Right atrium auricular region (tissue), 2 donors: ENCODE measurements around the gene ASTN2. TPM values are rescaled to one million over a fixed set of nuclear protein-coding genes. Genes with fewer than 3 reads are reported as not detected.

Source experiments
- DNase-seq: peaks from one replicate; pipeline ENCODE4 v3.0.0-alpha.2; 2019; ENCODE audit warnings: low spot score
- H3K27ac ChIP-seq, 2 donors: fragments of 200-600 bp; sonication (generic); 1 replicate in 1 of 2; 2 replicates in 1 of 2; pipeline ENCODE4 v1.5.1; 2016 to 2019
- H3K27me3 ChIP-seq, 2 donors: fragments of 200-600 bp; sonication (generic); one replicate each; pipeline versions ENCODE4 v1.5.1 to v1.6.0; 2017 to 2019
- H3K36me3 ChIP-seq: fragments of 200-600 bp; sonication (generic); one replicate; pipeline ENCODE4 v1.5.1; 2016
- H3K4me1 ChIP-seq, 2 donors: fragments of 200-600 bp; sonication (generic); one replicate each; pipeline versions ENCODE4 v1.5.1 to v1.6.0; 2017 to 2019
- H3K4me3 ChIP-seq, 2 donors: fragments of 200-600 bp; sonication (generic); 1 replicate in 1 of 2; 2 replicates in 1 of 2; pipeline ENCODE4 v1.5.1; 2017 to 2019; ENCODE audit warnings: mild to moderate bottlenecking in 1 of 2, moderate library complexity in 1 of 2
- H3K9me3 ChIP-seq, 2 donors: fragments of 200-600 bp; sonication (generic); one replicate each; pipeline ENCODE4 v1.5.1; 2019
- total RNA-seq, 2 donors: library from RNA; depleted of rRNA; stranded (reverse); fragments of >200 nt; gene quantifications; one replicate each; pipeline ENCODE4 v1.1.0, GENCODE V29; 2016
- TF ChIP-seq, protein P1 (sequence below), 2 donors: fragments of 200-600 bp; sonication (generic); IDR thresholded peaks; one replicate each; pipeline ENCODE4 v1.5.1; 2019; ENCODE audit warnings: antibody characterized with exemption in 2 of 2

Gene ASTN2
- total RNA-seq, 2 donors from 2014 or later: 11.1 to 32.2 TPM

DNA sequence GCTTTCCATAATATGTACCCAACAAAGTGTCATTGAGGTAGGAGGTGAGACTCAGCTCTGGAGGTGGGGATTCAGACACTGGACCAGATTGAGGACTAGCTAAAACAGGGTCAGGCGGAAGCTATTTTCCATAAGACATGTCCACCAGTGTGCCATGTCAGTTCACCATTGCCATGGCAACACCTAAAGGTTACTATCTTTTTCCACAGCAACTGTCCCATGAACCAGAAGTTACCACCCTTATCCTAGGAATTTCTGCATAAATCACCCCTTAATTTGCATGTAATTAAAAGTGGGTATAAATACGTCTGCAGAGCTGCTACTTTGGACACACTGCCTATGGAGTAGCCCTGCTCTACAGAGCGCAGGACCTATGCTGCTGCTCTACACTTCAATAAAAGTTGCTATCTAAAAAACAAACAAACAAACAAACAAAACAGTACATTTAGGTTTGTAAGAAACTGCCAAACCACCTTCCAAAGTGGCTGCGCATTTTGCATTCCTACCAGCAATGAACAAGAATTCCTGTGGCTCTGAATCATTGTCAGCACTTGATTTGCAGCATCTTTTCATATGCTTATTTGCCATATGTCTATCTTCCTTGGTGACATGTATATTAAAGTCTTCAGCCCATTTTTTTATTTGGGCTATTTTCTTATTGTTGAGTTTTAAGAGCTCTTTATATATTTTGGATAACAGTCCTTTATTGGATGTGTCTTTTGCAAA lies 745.7 kb downstream of the ASTN2 start:
- DNase-seq: no peak
- H3K36me3 ChIP-seq: no peaks in the 10 kb centered on the region
- H3K27ac ChIP-seq: no peak overlapping the region
- TF ChIP-seq, protein P1, sequence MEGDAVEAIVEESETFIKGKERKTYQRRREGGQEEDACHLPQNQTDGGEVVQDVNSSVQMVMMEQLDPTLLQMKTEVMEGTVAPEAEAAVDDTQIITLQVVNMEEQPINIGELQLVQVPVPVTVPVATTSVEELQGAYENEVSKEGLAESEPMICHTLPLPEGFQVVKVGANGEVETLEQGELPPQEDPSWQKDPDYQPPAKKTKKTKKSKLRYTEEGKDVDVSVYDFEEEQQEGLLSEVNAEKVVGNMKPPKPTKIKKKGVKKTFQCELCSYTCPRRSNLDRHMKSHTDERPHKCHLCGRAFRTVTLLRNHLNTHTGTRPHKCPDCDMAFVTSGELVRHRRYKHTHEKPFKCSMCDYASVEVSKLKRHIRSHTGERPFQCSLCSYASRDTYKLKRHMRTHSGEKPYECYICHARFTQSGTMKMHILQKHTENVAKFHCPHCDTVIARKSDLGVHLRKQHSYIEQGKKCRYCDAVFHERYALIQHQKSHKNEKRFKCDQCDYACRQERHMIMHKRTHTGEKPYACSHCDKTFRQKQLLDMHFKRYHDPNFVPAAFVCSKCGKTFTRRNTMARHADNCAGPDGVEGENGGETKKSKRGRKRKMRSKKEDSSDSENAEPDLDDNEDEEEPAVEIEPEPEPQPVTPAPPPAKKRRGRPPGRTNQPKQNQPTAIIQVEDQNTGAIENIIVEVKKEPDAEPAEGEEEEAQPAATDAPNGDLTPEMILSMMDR (IDR thresholded peaks at IDR 0.05): no peak
- H3K27me3 ChIP-seq: no peaks in the 10 kb centered on the region
- peaks cover 0 to 10% of the 10 kb centered on the region in 2 donors for H3K9me3 ChIP-seq
- H3K4me3 ChIP-seq: no peak overlapping the region
- H3K4me1 ChIP-seq: no peaks in the 10 kb centered on the region

DNA sequence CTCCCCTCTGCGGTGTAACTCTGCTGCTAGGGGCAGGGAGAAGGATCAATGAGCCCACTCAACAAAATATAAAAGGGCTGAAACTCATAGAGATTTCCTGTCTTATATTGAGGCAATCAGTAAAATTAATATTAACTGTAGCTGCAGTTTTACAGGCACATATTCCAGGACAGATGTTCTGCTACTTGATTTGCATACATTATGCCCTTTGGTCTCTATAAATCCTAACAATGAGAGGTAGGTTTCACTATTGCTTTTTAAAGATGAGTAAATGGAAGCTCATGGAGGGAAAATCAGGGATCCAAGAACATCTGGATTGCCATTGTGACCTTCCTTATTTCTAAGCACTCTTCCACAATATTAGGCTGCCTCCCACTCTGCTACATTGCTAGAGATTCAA lies 751.3 kb downstream of the ASTN2 start:
- TF ChIP-seq, protein P1 (IDR thresholded peaks at IDR 0.05): no peak
- Histone ChIP-seq H3K27ac (peak overlapping the region in 1 of 2 donors; percentile 63), H3K36me3 (no peaks in the 10 kb centered on the region), H3K9me3 (no peaks in the 10 kb centered on the region), H3K4me1 (no peaks in the 10 kb centered on the region), H3K27me3 (no peaks in the 10 kb centered on the region), H3K4me3 (no peak overlapping the region)
- DNase-seq: no peak

DNA sequence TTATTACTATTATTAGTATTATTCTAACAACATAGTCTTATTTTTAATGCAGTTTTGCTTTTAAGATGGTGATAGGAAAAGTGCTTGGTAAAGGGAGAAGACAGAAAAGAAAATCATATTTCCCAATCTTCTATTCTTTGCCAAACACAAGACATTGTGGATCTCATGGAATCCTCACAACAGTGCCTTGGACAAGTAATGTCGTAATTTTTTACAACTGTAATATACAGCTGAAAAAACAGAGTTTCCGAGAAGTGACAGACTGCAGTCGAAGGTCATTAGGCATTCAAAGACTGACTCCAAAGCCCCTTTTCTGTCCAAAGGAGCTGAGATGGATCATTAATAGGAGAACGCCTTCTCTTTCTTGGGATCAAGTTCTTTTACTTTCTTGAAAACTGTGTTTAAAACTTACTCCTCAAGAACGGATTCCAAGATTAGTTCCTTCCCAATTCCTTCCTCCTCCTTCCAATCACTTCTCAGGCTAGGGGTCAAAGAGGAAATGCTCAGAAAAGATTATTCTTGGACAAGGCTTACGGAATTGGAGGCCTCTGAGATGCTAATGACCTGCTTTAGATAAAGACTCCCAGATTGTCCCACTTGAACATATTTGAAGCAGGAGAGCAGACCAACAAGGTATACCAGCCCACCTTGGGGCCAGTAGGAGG lies 752.1 kb downstream of the ASTN2 start:
- TF ChIP-seq, protein P1 (IDR thresholded peaks at IDR 0.05): no peak
- H3K36me3 ChIP-seq: no peaks in the 10 kb centered on the region
- H3K4me3 ChIP-seq: no peak overlapping the region
- no peak for DNase-seq
- peak overlapping the region; percentile 11 to 63 for H3K27ac ChIP-seq
- H3K9me3 ChIP-seq: no peaks in the 10 kb centered on the region
- no peaks in the 10 kb centered on the region for H3K27me3 ChIP-seq
- no peaks in the 10 kb centered on the region for H3K4me1 ChIP-seq

DNA sequence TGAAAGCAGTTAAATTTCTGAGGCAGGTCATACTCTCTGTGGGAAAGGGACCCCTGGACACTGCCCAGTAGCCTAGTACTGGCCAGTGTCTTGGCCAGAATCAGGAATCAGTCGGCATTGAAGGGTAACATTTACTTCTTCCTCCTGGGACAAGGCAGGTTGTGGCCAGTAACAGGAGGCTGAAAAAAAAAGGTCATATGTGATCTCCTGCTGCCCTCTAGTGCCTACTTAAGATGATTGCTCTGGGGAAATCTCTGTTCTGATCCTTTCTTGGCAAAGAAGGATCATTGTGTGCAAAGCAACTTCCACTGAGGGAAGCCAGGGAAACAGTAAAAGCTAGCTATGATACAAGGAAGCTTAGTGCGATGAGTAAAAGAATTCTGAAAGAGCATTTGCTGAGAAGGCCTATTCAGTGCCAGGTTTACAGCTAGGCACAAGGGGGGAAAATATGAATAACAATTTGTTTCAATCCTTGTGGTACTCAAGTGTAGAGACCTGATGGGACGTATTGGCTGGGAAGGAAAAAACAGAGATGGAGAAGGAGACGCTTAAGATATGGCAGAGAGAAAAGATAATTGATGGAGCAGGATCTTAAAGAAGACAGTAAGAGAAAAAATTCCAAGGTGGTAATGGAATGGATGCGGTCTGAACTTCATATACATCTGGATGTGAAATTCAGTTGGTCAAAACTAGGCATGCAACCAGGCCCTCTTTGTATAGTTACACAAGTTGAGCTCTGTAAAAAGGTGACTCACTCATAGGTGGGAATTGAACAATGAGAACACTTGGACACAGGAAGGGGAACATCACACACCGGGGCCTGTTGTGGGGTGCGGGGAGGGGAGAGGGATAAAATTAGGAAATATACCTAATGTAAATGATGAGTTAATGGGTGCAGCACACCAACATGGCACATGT lies 753.6 kb downstream of the ASTN2 start:
- Histone ChIP-seq H3K36me3 (no peaks in the 10 kb centered on the region), H3K27me3 (no peaks in the 10 kb centered on the region), H3K9me3 (no peaks in the 10 kb centered on the region), H3K4me1 (peaks cover 0 to 11% of the 10 kb centered on the region in 2 donors), H3K4me3 (no peak overlapping the region), H3K27ac (no peak overlapping the region)
- no peak for DNase-seq
- TF ChIP-seq, protein P1 (IDR thresholded peaks at IDR 0.05): peak; percentile 44 to 80

DNA sequence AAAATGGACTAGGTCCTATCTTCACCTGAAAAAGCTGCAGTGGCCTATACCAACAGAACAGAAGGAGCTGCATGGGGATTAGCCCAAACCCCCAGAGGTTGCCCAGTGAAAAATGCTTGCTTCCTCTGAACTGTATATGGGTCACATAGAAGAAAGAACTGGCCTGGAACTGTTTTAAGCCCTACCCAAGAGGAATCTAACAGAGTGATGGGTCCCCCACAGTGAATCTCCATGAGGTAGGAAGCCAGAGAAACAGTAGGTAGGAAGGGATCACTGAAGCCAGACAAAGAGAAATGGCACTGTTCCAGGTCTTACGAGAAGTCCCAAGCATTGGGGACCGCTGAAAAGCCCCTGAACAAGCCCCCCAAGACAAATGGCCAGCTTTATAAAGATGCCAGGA lies 756.6 kb downstream of the ASTN2 start:
- no peak for DNase-seq
- no peaks in the 10 kb centered on the region for H3K27me3 ChIP-seq
- no peaks in the 10 kb centered on the region for H3K36me3 ChIP-seq
- peaks cover 0 to 26% of the 10 kb centered on the region in 2 donors for H3K4me1 ChIP-seq
- H3K9me3 ChIP-seq: no peaks in the 10 kb centered on the region
- H3K27ac ChIP-seq: no peak overlapping the region
- H3K4me3 ChIP-seq: no peak overlapping the region
- TF ChIP-seq, protein P1 (IDR thresholded peaks at IDR 0.05): no peak
